Upper lobe of left lung (tissue), 6 donors: ENCODE data around the gene AGAP1. TPM values are rescaled to one million over a fixed set of nuclear protein-coding genes. Genes with fewer than 3 reads are reported as not detected.

ENCODE experiments used
- ATAC-seq, 2 donors: fragments of 200-7000 bp; cut with Tn5 transposase; one replicate each; pipeline ENCODE4 v1.9.1; 2022; ENCODE audit warnings: mild to moderate bottlenecking in 2 of 2, moderate library complexity in 2 of 2; ENCODE audit not compliant: low FRiP score in 2 of 2
- DNase-seq, 2 donors: peaks; one replicate each; pipeline ENCODE4 v3.0.0-alpha.2; 2019 to 2020
- H3K27ac ChIP-seq, 4 donors: fragments of 200-600 bp; sonication (generic); one replicate each; pipeline ENCODE4 v1.5.1; 2016 to 2019
- H3K27me3 ChIP-seq, 4 donors: fragments of 200-600 bp; sonication (generic); one replicate each; pipeline ENCODE4 v1.5.1; 2017 to 2019
- H3K36me3 ChIP-seq, 4 donors: fragments of 200-600 bp; sonication (generic); one replicate each; pipeline ENCODE4 v1.5.1; 2016 to 2019
- H3K4me1 ChIP-seq, 4 donors: fragments of 200-600 bp; sonication (generic); one replicate each; pipeline ENCODE4 v1.5.1; 2018 to 2019
- H3K4me3 ChIP-seq, 4 donors: fragments of 200-600 bp; sonication (generic); one replicate each; pipeline ENCODE4 v1.5.1; 2017 to 2019; ENCODE audit warnings: mild to moderate bottlenecking in 2 of 4, moderate library complexity in 1 of 4
- H3K9me3 ChIP-seq, 4 donors: fragments of 200-600 bp; sonication (generic); one replicate each; pipeline ENCODE4 v1.5.1; 2018 to 2019
- CTCF ChIP-seq, 6 experiments: fragments of 450-650 bp in 4 of 6; fragments of 200-600 bp in 2 of 6; sonication (generic) in 2 of 6; IDR thresholded peaks; one replicate each; pipeline ENCODE4 v1.5.1; 2016 to 2019; ENCODE audit warnings: antibody characterized with exemption in 6 of 6
- EP300 ChIP-seq, 4 donors: sonication (generic); formaldehyde crosslinking; IDR thresholded peaks; one replicate each; pipeline ENCODE4 v1.5.1; 2017; ENCODE audit warnings: antibody characterized with exemption in 4 of 4, control low read depth in 2 of 4
- POLR2A ChIP-seq, 4 donors: fragments of 450-650 bp; IDR thresholded peaks; one replicate each; pipeline ENCODE4 v1.5.1; 2016 to 2017; ENCODE audit warnings: antibody characterized with exemption in 4 of 4, mild to moderate bottlenecking in 2 of 4
- POLR2AphosphoS5 ChIP-seq, 2 donors: sonication (generic); formaldehyde crosslinking; IDR thresholded peaks; one replicate each; pipeline ENCODE4 v1.5.1; 2017; ENCODE audit warnings: antibody characterized with exemption in 2 of 2
- WGBS, 2 donors: methylation state at CpG; one replicate each; pipeline ENCODE4 v1.1.5; 2017 to 2018; 5-methylcytosine and 5-hydroxymethylcytosine counted together
- total RNA-seq, 6 donors: library from RNA; depleted of rRNA in 4 of 6; stranded (reverse); fragments of >200 nt in 4 of 6; gene quantifications; one replicate each; pipeline versions ENCODE4 v1.1.0 to v1.2.1, GENCODE V29; 2016 to 2021
- donor health status: DM: no; HTN: no; CAD: no; lungs with moderate emphysema.
- donor health status: DM: no; HTN: yes; CAD: no; lungs with severe emphysema.

Gene AGAP1
- total RNA-seq, 6 donors from 2014 or later: 25.5 to 45.1 (median 30.7) TPM

GRCh38 chr2:236016496-236016895 is 522.7 kb downstream of the AGAP1 start:
- DNase-seq (no peak), ATAC-seq (no peak)
- TF ChIP-seq POLR2AphosphoS5 (IDR thresholded peaks at IDR 0.05) (no peak), POLR2A (IDR thresholded peaks at IDR 0.05) (no peak), CTCF (IDR thresholded peaks at IDR 0.05) (no peak), EP300 (IDR thresholded peaks at IDR 0.05) (no peak)
- Histone ChIP-seq H3K27me3 (no peaks in the 10 kb centered on the region), H3K27ac (no peak overlapping the region), H3K4me3 (no peak overlapping the region), H3K4me1 (no peaks in the 10 kb centered on the region), H3K36me3 (peaks cover 0 to 11% (median 0%) of the 10 kb centered on the region in 4 donors), H3K9me3 (no peaks in the 10 kb centered on the region)
- 90 to 93% methylated on average over 4 of the region's 4 CpGs for WGBS, 2 donors

- WGBS, 2 donors: 86 to 90% methylated on average over 3 of the region's 3 CpGs
- H3K27ac ChIP-seq: no peak overlapping the region
- H3K4me1 ChIP-seq: no peaks in the 10 kb centered on the region
- no peak overlapping the region for H3K4me3 ChIP-seq
- no peaks in the 10 kb centered on the region for H3K9me3 ChIP-seq
- H3K27me3 ChIP-seq: no peaks in the 10 kb centered on the region
- TF ChIP-seq CTCF (IDR thresholded peaks at IDR 0.05): no peak
- DNase-seq (no peak), ATAC-seq (no peak)
- H3K36me3 ChIP-seq: peaks cover 0 to 11% (median 0%) of the 10 kb centered on the region in 4 donors
These were observed 523.6 kb downstream of the AGAP1 start for GRCh38 chr2:236017446-236017845.

GRCh38 chr2:236019434-236019833 is 525.6 kb downstream of the AGAP1 start:
- H3K9me3 ChIP-seq: no peaks in the 10 kb centered on the region
- DNase-seq (no peak), ATAC-seq (peak in 1 of 2 donors; percentile 51)
- no peaks in the 10 kb centered on the region for H3K27me3 ChIP-seq
- H3K4me1 ChIP-seq: no peaks in the 10 kb centered on the region
- H3K36me3 ChIP-seq: peaks cover 0 to 11% (median 0%) of the 10 kb centered on the region in 4 donors
- TF ChIP-seq EP300 (IDR thresholded peaks at IDR 0.05): no peak
- TF ChIP-seq POLR2AphosphoS5 (IDR thresholded peaks at IDR 0.05): no peak
- TF ChIP-seq CTCF (IDR thresholded peaks at IDR 0.05): no peak
- TF ChIP-seq POLR2A (IDR thresholded peaks at IDR 0.05): no peak
- H3K27ac ChIP-seq: no peak overlapping the region
- H3K4me3 ChIP-seq: no peak overlapping the region
- 95 to 96% methylated on average over 8 of the region's 8 CpGs for WGBS, 2 donors

- Histone ChIP-seq H3K9me3 (no peaks in the 10 kb centered on the region), H3K36me3 (peaks cover 0 to 11% (median 0%) of the 10 kb centered on the region in 4 donors), H3K4me3 (no peak overlapping the region), H3K4me1 (peaks cover 0 to under 1% (median 0%) of the 10 kb centered on the region in 4 donors), H3K27ac (no peak overlapping the region), H3K27me3 (no peaks in the 10 kb centered on the region)
- TF ChIP-seq POLR2AphosphoS5 (IDR thresholded peaks at IDR 0.05): no peak
- TF ChIP-seq EP300 (IDR thresholded peaks at IDR 0.05): no peak
- TF ChIP-seq POLR2A (IDR thresholded peaks at IDR 0.05): no peak
- TF ChIP-seq CTCF (IDR thresholded peaks at IDR 0.05): no peak
- WGBS, 2 donors: 95 to 97% methylated on average over 14 of the region's 14 CpGs
- ATAC-seq (no peak), DNase-seq (no peak)
These were observed 527.7 kb downstream of the AGAP1 start for GRCh38 chr2:236021499-236022057.

GRCh38 chr2:236022128-236022527 is 528.3 kb downstream of the AGAP1 start:
- no peak for TF ChIP-seq CTCF (IDR thresholded peaks at IDR 0.05)
- H3K9me3 ChIP-seq: no peaks in the 10 kb centered on the region
- no peaks in the 10 kb centered on the region for H3K27me3 ChIP-seq
- ATAC-seq (no peak), DNase-seq (no peak)
- H3K36me3 ChIP-seq: peaks cover 0 to 11% (median 0%) of the 10 kb centered on the region in 4 donors
- 77 to 88% methylated on average over 5 of the region's 5 CpGs for WGBS, 2 donors
- no peak overlapping the region for H3K27ac ChIP-seq
- peaks cover 0 to 2% (median 0%) of the 10 kb centered on the region in 4 donors for H3K4me1 ChIP-seq
- no peak overlapping the region for H3K4me3 ChIP-seq
